Heart right ventricle (tissue), 16 donors: ENCODE measurements around the gene AREL1. TPM values are rescaled to one million over a fixed set of nuclear protein-coding genes. Genes with fewer than 3 reads are reported as not detected.
"Not testable (repeated sequence)": the region's sequence is repeated elsewhere in the genome, so short reads cannot be mapped to it uniquely, and the experiment has no call there.

Source experiments
- ATAC-seq, 8 donors: fragments of 200-7000 bp; cut with Tn5 transposase; one replicate each; pipeline ENCODE4 v1.9.1; 2020; ENCODE audit warnings: mild to moderate bottlenecking in 8 of 8, moderate library complexity in 8 of 8, moderate number of reproducible peaks in 1 of 8
- DNase-seq, 2 donors: peaks; one replicate each; pipeline ENCODE4 v3.0.0-alpha.2; 2020
- H3K27ac ChIP-seq, 10 donors: fragments of 200-600 bp; sonication (generic) in 2 of 10; one replicate each; pipeline versions ENCODE4 v1.5.0 to v1.8.0; 2020 to 2022; ENCODE audit warnings: mild to moderate bottlenecking in 3 of 10
- H3K27me3 ChIP-seq, 7 donors: fragments of 200-600 bp; one replicate each; pipeline ENCODE4 v1.8.0; 2021 to 2022; ENCODE audit warnings: mild to moderate bottlenecking in 2 of 7
- H3K36me3 ChIP-seq, 9 donors: fragments of 200-600 bp; sonication (generic) in 1 of 9; one replicate each; pipeline versions ENCODE4 v1.5.0 to v1.8.0; 2020 to 2022; ENCODE audit warnings: mild to moderate bottlenecking in 2 of 9
- H3K4me1 ChIP-seq, 9 donors: fragments of 200-600 bp; sonication (generic) in 1 of 9; one replicate each; pipeline versions ENCODE4 v1.5.0 to v1.8.0; 2020 to 2022; ENCODE audit warnings: mild to moderate bottlenecking in 4 of 9
- H3K4me3 ChIP-seq, 10 donors: fragments of 200-600 bp; sonication (generic) in 2 of 10; one replicate each; pipeline versions ENCODE4 v1.5.0 to v1.8.0; 2020 to 2022; ENCODE audit warnings: mild to moderate bottlenecking in 7 of 10, moderate library complexity in 2 of 10
- H3K9me3 ChIP-seq, 11 donors: fragments of 200-600 bp in 10 of 11; sonication (generic) in 2 of 11; one replicate each; pipeline versions ENCODE4 v1.5.0 to v1.8.0; 2013 to 2022; ENCODE audit warnings: mild to moderate bottlenecking in 2 of 11, control low read depth in 1 of 11, moderate library complexity in 1 of 11
- WGBS, 2 donors: extraction: QIAGEN DNeasy Blood & Tissue Kit; methylation state at CpG; one replicate each; pipeline ENCODE4 v1.1.7; 2013; ENCODE audit warnings: inconsistent platforms in 1 of 2; 5-methylcytosine and 5-hydroxymethylcytosine counted together
- intact Hi-C, 10 donors: fragments of 100-400 bp; cut with DNase I; formaldehyde crosslinking; loops; one replicate each; pipeline versions ENCODE4 v1.11.1 to v1.14.2; 2022
- long read RNA-seq, 3 donors: library from polyadenylated mRNA; unstranded; transcript quantifications; one replicate each; pipeline ENCODE4 v2.0.0, GENCODE V29; 2020 to 2021
- polyA plus RNA-seq, 2 donors: library from polyadenylated mRNA; stranded (reverse); fragments of 200-250 nt; gene quantifications; one replicate each; pipeline ENCODE4 v1.2.3, GENCODE V29; 2013
- total RNA-seq, 10 donors: library from RNA; stranded (reverse); fragmentation: NEBNext Ultra II Directional in 3 of 10; extraction: Animal tissue kit (Norgen Biotek cat#: 25700) in 3 of 10; gene quantifications; one replicate each; pipeline versions ENCODE4 v1.2.1 to v1.2.4, GENCODE V29; 2021 to 2023
- TF ChIP-seq, protein P1 (sequence below), 9 donors: fragments of 200-600 bp; sonication (generic) in 2 of 9; IDR thresholded peaks; one replicate each; pipeline versions ENCODE4 v1.5.0 to v1.8.0; 2021 to 2022; ENCODE audit warnings: antibody characterized with exemption in 9 of 9, mild to moderate bottlenecking in 5 of 9, moderate library complexity in 1 of 9
- donor health status: Arrhythmogenic right ventricular cardiomyopathy.
- donor health status: ischemic (EF 13 %, LVEDD 7.1; RV severe dilation, severe dysfunction).
- donor health status: healthy with polysubstance abuse.
- donor health status: DM: no; HTN: yes; CAD: no.
- donor health status: DM: no; HTN: no; CAD: no.
- donor health status: ischemic (EF 25% LVEDD 6.9; RV normal size, moderate dysfunction).
- donor health status: ischemic (EF 25% LVEDD 5.7; RV mildly dilated, moderate dysfunction).
- donor health status: healthy.
- donor health status: DM: yes; HTN: yes; CAD: no.
- donor health status: Ischemic cardiomyopathy.
- donor health status: ischemic (EF 35%, LVEDD 5.7; RV mildly dilated, moderate dysfunction).
- donor health status: nonischemic (EF 11% LVEDD 7.7; RV severe dilation, severe dysfunction).
- donor health status: DM: yes; HTN: yes; CAD: no.
- donor health status: PGD.
- donor health status: ischemic (EF 29% LVEDD 5.4; RV normal size, mild dysfunction).
- donor health status: nonischemic (EF 23%, LVEDD 6.1; RV moderate dilation, normal function).

Gene AREL1, protein sequence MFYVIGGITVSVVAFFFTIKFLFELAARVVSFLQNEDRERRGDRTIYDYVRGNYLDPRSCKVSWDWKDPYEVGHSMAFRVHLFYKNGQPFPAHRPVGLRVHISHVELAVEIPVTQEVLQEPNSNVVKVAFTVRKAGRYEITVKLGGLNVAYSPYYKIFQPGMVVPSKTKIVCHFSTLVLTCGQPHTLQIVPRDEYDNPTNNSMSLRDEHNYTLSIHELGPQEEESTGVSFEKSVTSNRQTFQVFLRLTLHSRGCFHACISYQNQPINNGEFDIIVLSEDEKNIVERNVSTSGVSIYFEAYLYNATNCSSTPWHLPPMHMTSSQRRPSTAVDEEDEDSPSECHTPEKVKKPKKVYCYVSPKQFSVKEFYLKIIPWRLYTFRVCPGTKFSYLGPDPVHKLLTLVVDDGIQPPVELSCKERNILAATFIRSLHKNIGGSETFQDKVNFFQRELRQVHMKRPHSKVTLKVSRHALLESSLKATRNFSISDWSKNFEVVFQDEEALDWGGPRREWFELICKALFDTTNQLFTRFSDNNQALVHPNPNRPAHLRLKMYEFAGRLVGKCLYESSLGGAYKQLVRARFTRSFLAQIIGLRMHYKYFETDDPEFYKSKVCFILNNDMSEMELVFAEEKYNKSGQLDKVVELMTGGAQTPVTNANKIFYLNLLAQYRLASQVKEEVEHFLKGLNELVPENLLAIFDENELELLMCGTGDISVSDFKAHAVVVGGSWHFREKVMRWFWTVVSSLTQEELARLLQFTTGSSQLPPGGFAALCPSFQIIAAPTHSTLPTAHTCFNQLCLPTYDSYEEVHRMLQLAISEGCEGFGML
- total RNA-seq (10 to 100 TPM; 18.1 to 27.2 (median 20.9) TPM), polyA plus RNA-seq (1 to 10 TPM; 8.8 to 8.9 TPM)
- long read RNA-seq, donor 1, partial matches to known transcripts: 7 of 18 reads
- long read RNA-seq, donor 1, other reads (novel, unspliced or antisense): 11 of 18 reads
- long read RNA-seq, donor 2, partial matches to known transcripts: 9 of 20 reads
- long read RNA-seq, donor 2, other reads (novel, unspliced or antisense): 11 of 20 reads
- long read RNA-seq, donor 3, full-length matches to known transcripts: 5 of 52 reads
- long read RNA-seq, donor 3, partial matches to known transcripts: 36 of 52 reads
- long read RNA-seq, donor 3, other reads (novel, unspliced or antisense): 11 of 52 reads

DNA sequence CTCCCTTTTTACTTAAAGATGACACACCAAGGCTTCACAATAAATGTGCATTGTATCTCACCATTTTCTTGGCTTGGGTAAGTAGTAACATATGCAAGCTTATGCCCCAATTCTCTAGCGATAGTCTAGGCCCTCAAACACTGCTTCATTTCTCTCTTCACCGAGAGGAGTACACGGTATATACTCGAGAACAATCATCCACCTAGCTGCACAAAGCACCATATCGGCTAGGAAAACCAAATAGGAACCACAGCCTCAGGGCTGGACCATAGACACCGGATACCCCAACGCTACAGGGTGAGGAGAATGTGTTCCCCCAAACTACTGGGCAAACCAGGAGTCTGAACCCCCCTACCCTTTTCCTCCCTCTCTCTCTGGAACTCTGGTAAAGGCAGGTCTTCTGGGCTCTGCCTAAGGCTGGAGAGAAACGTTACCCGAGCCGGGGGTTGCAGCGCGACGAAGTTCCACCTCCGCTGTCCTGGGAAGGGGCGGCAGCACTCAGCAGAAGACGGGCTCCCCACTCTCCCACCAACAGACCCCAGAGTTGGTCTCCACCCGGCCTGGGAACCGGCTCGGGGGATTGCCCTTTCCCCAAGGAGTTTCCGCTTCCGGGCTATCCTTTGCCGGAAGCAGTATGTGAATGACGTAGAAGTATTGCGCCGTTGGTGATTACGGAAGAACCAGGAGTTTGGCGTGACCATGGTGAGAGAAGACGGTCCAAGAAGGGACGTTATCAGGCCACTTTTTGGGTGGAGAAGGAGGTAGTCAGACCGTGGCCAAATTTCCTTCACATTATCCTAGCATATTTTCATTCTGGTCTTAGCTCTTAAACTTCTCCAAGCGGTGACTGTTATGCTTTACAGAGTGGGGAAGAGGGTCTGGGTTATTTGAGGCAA lies at the start of gene AREL1, which contains the start of gene FCF1:
Gene AREL1 (minus strand): TSS at position 582 of the 896 bp plus-strand sequence. CDS start 27,465 bp downstream, outside the sequence.
Gene FCF1 (plus strand): TSS at position 646 of the 896 bp plus-strand sequence. CDS start 54 bp downstream, at position 700.
- Histone ChIP-seq H3K9me3 (no peaks in the 10 kb centered on the region), H3K27ac (peak within 1 kb of the TSS in 9 of 10 donors; percentile 70 to 90 (median 86)), H3K36me3 (peaks cover 0 to 33% (median 14%) of the 10 kb centered on the region in 9 donors), H3K4me3 (peak within 1 kb of the TSS; percentile 65 to 93 (median 82)), H3K27me3 (no peaks in the 10 kb centered on the region), H3K4me1 (peaks cover 0 to 53% (median 37%) of the 10 kb centered on the region in 9 donors)
- ATAC-seq: peak; percentile 97 to 100 (median 99)
- TF ChIP-seq, protein P1, sequence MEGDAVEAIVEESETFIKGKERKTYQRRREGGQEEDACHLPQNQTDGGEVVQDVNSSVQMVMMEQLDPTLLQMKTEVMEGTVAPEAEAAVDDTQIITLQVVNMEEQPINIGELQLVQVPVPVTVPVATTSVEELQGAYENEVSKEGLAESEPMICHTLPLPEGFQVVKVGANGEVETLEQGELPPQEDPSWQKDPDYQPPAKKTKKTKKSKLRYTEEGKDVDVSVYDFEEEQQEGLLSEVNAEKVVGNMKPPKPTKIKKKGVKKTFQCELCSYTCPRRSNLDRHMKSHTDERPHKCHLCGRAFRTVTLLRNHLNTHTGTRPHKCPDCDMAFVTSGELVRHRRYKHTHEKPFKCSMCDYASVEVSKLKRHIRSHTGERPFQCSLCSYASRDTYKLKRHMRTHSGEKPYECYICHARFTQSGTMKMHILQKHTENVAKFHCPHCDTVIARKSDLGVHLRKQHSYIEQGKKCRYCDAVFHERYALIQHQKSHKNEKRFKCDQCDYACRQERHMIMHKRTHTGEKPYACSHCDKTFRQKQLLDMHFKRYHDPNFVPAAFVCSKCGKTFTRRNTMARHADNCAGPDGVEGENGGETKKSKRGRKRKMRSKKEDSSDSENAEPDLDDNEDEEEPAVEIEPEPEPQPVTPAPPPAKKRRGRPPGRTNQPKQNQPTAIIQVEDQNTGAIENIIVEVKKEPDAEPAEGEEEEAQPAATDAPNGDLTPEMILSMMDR (IDR thresholded peaks at IDR 0.05): no peak
- peak; percentile 68 to 90 for DNase-seq
- 0% methylated on average over 31 of the region's 31 CpGs for WGBS, 2 donors
- intact Hi-C loops: loop anchor here in 4 of 10 donors (2.0 to 10.0 kb wide), 6 partner anchors 50 to 108 kb away; partner anchors contain the start of genes YLPM1 (in 2 of the 4) and LTBP2 (in 1 of the 4)

DNA sequence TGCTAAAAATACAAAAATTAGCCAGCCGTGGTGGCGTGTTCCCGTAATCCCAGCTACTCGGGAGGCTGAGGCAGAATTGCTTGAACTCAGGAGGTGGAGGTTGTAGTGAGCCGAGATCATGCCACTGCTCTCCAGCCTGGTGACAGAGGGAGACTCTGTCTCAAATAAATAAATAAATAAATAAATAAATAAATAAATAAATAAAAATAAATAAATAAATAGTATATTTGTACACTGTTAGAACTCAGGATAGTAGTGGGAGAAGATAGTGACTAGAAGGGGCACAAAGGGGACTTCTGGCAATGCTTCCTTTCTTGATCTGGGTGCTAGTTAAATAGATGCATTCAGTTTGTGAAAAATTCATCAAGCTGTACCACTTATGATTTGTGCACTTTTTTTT lies 45.6 kb upstream of the AREL1 start:
- ATAC-seq, DNase-seq, H3K4me1 ChIP-seq, H3K9me3 ChIP-seq, H3K27me3 ChIP-seq, H3K4me3 ChIP-seq, H3K27ac ChIP-seq, intact Hi-C loops, H3K36me3 ChIP-seq: not testable (repeated sequence)
- WGBS, 2 donors: 91 to 94% methylated on average over 5 of the region's 5 CpGs

DNA sequence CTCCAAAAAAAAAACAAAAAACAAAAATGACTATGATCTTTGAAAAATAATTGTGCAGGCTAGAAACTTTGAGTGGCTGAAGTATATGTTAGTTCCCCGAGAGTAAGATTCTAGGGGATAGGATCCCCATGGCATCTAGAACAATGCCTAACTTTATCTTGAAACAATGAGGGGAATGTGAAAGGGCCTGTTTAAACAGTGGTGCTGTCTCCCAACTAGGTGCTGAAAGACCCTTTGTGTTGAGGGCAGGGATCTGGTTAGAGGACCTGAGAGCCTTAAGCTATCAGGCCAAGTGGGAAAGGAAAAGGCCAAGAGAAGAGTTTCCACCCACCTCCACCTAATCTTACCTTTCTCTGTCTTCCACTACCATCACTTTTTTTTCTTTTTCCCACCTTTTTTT lies 43.4 kb upstream of the AREL1 start:
- Histone ChIP-seq H3K27ac (no peak overlapping the region), H3K36me3 (no peaks in the 10 kb centered on the region), H3K4me1 (no peaks in the 10 kb centered on the region), H3K9me3 (peaks cover 0 to 19% (median 5%) of the 10 kb centered on the region in 11 donors), H3K27me3 (no peaks in the 10 kb centered on the region), H3K4me3 (no peak overlapping the region)
- no peak for ATAC-seq
- TF ChIP-seq, protein P1 (IDR thresholded peaks at IDR 0.05): no peak
- no peak for DNase-seq
- intact Hi-C loops: no loop called here
- 56 to 72% methylated on average over 1 of the region's 1 CpG for WGBS, 2 donors

DNA sequence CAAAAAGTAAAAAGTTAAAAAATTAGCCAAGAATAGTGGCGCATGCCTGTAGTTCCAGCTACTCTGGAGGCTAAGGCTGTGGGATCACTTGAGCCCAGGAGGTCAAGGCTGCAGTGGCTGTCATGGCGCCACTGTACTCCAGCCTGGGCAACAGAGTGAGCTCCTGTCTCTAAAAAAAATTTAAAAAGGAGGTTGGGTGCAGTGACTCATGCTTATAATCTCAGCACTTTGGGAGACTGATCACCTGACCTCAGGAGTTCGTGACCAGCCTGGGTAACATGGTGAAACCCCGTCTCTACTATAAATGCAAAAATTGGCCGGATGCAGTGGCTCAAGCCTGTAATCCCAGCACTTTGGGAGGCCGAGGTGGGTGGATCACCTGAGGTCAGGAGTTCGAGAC lies 42.0 kb upstream of the AREL1 start:
- H3K4me1 ChIP-seq: no peaks in the 10 kb centered on the region
- H3K4me3 ChIP-seq: no peak overlapping the region
- DNase-seq (no peak), ATAC-seq (no peak)
- H3K27ac ChIP-seq: no peak overlapping the region
- H3K9me3 ChIP-seq: peaks cover 0 to 19% (median 5%) of the 10 kb centered on the region in 11 donors
- intact Hi-C loops: no loop called here
- WGBS, 2 donors: 87% methylated on average over 7 of the region's 7 CpGs
- no peaks in the 10 kb centered on the region for H3K36me3 ChIP-seq
- no peaks in the 10 kb centered on the region for H3K27me3 ChIP-seq
- TF ChIP-seq, protein P1 (IDR thresholded peaks at IDR 0.05): no peak
